ENCODE measurements around the gene P2RY11. TPM values are rescaled to one million over a fixed set of nuclear protein-coding genes. Genes with fewer than 3 reads are reported as not detected.

P2RY11 gene
- total and polyA plus RNA-seq, 2 of the 4 experiments (the other 2 are of a cell fraction) = 0.54 to 4.5 TPM

DNA sequence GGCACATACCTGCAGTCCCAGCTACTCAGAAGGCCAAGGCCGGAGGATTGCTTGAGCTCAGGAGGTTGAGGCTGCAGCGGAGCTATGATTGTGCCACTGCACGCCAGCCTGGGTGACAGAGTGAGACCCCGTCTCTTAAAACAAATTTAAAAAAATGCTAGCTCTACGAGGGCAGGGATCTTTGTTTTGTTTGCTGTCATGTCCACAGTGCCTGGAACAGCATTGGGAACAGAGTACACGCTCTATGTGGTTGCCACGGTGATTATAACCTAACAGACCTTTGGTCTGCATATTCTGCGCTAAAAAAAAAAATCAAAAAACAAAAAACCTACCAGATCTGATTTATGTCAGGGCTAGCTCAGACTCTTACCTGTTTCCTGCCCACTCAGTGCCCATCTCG is 27.6 kb upstream of the P2RY11 start:
- CTCF ChIA-PET = interaction anchor here (0.6 kb wide), 1 partner anchor 130 kb away, joined by 4 read pairs; no protein-coding TSS in a partner anchor
- peaks cover 4% of the 10 kb centered on the region; the same call in 1 of the 2 replicates for H3K27me3 ChIP-seq (ENCODE audit: control insufficient read depth, insufficient read depth, low read length)
- no peaks in the 10 kb centered on the region for H3K4me1 ChIP-seq (ENCODE audit: control insufficient read depth, insufficient read depth, low read length)
- no peak for ATAC-seq (ENCODE audit: low read depth)
- peaks cover 8% of the 10 kb centered on the region; the same call in 1 of the 2 replicates for H3K9me1 ChIP-seq (ENCODE audit: insufficient read depth, low read length)
- H3K9ac ChIP-seq (ENCODE audit: low read depth, low read length) = no peak overlapping the region
- dilution Hi-C loops (cut with HindIII; ENCODE audit: low sequenced_read_pairs, unreplicated experiment) (no loop called here), intact Hi-C loops (cut with micrococcal nuclease) (no loop called here), in situ Hi-C loops (cut with MboI; ENCODE audit: low sequenced_read_pairs) (no loop called here)
- no peak overlapping the region for H2BK120ac ChIP-seq (ENCODE audit: low read depth, low read length)
- no TSS peak for BruUV-seq (replicated peaks)
- no peak overlapping the region for H3K14ac ChIP-seq (replicated peaks; ENCODE audit: low read depth, low read length)
- no peaks in the 10 kb centered on the region for H4K20me1 ChIP-seq (ENCODE audit: insufficient read depth, low read length)
- no peak overlapping the region for H2BK15ac ChIP-seq (ENCODE audit: low read depth, low read length)
- DNase-seq = no peak
- no peak overlapping the region for H2AFZ ChIP-seq (replicated peaks; ENCODE audit: low read length, poor library complexity)
- H3K79me1 ChIP-seq (ENCODE audit: low read depth in 1 of 2, low read length in 2 of 2) = peaks cover 3 to 20% of the 10 kb centered on the region in 2 experiments; a peak in 3 of 4 replicates
- no peak overlapping the region for H4K8ac ChIP-seq (ENCODE audit: low read depth in 2 of 2, low read length in 2 of 2)
- no peak overlapping the region for H3K23ac ChIP-seq (ENCODE audit: low read depth, low read length)
- no peak overlapping the region for H4K91ac ChIP-seq (ENCODE audit: insufficient read depth, low read depth, low read length)
- no peak overlapping the region for H3K27ac ChIP-seq (ENCODE audit: insufficient read depth, low read length)
- TF ChIP-seq, protein P1, sequence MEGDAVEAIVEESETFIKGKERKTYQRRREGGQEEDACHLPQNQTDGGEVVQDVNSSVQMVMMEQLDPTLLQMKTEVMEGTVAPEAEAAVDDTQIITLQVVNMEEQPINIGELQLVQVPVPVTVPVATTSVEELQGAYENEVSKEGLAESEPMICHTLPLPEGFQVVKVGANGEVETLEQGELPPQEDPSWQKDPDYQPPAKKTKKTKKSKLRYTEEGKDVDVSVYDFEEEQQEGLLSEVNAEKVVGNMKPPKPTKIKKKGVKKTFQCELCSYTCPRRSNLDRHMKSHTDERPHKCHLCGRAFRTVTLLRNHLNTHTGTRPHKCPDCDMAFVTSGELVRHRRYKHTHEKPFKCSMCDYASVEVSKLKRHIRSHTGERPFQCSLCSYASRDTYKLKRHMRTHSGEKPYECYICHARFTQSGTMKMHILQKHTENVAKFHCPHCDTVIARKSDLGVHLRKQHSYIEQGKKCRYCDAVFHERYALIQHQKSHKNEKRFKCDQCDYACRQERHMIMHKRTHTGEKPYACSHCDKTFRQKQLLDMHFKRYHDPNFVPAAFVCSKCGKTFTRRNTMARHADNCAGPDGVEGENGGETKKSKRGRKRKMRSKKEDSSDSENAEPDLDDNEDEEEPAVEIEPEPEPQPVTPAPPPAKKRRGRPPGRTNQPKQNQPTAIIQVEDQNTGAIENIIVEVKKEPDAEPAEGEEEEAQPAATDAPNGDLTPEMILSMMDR (conservative IDR thresholded peaks at IDR 0.05; ENCODE audit: low read depth, low read length) = no peak
- TF ChIP-seq CEBPB (IDR thresholded peaks at IDR 0.05; ENCODE audit: low read depth, low read length) (no peak), NFE2L2 (IDR thresholded peaks at IDR 0.05; ENCODE audit: low read depth, low read length) (no peak), CHD1 (IDR thresholded peaks at IDR 0.05; ENCODE audit: low read depth, low read length) (no peak), BHLHE40 (IDR thresholded peaks at IDR 0.05; ENCODE audit: low read depth, low read length) (no peak)
- no peak overlapping the region for H3K4ac ChIP-seq (ENCODE audit: low read depth, low read length)
- no peak overlapping the region for H3K4me3 ChIP-seq (ENCODE audit: insufficient read depth, low read depth, low read length)
- H2AK5ac ChIP-seq (ENCODE audit: low read depth, low read length) = no peak overlapping the region
- H3K9me3 ChIP-seq (ENCODE audit: control insufficient read depth, insufficient read depth, low read length) = no peaks in the 10 kb centered on the region
- H2BK5ac ChIP-seq (ENCODE audit: low read depth, low read length, poor library complexity, severe bottlenecking) = no peak overlapping the region
- H4K5ac ChIP-seq (ENCODE audit: low read depth, low read length) = no peak overlapping the region
- no peaks in the 10 kb centered on the region for H3K36me3 ChIP-seq (ENCODE audit: control insufficient read depth, insufficient read depth, low read length)
- no peak overlapping the region for H2BK20ac ChIP-seq (ENCODE audit: low read depth, low read length)
- H2AK9ac ChIP-seq (replicated peaks; ENCODE audit: low read depth, low read length, poor library complexity) = no peak overlapping the region
- no peak overlapping the region for H3K4me2 ChIP-seq (ENCODE audit: low read depth, low read length)
- no peak overlapping the region for H3K18ac ChIP-seq (ENCODE audit: low read depth, low read length)
- WGBS, 2 experiments (ENCODE audit: extremely low coverage in 2 of 2, insufficient read length in 1 of 2) = 63% methylated on average over 5 of the region's 9 CpGs; no CpG with 5 or more reads in 1 of the 2 experiments
- POLR2A ChIA-PET (ENCODE audit: unreplicated experiment) = no interaction called here
- H3K56ac ChIP-seq (ENCODE audit: extremely low read depth, insufficient read depth, low read length) = no peak overlapping the region

Data from IMR-90 (cell line).